DOHH2 (cell line): ENCODE measurements around the gene CCL19.

Experiments
- CTCF ChIP-seq: fragments of 200-600 bp; sonication (generic); IDR thresholded peaks from one replicate; pipeline ENCODE4 v1.5.1; 2014; ENCODE audit warnings: antibody characterized with exemption, mild to moderate bottlenecking, low read depth, low read length; ENCODE audit not compliant: poor library complexity, severe bottlenecking
- EZH2phosphoT487 ChIP-seq: fragments of 200-600 bp; sonication (generic); IDR thresholded peaks from 2 replicates; pipeline ENCODE4 v1.6.1; 2017; ENCODE audit warnings: borderline replicate concordance, mild to moderate bottlenecking, antibody characterized with exemption, low read length, moderate library complexity, mixed read lengths

- no peak for TF ChIP-seq CTCF
- TF ChIP-seq EZH2phosphoT487: no peak
Observed at GRCh38 chr9:34715639-34716215, 24.7 kb upstream of the CCL19 start.
